GM12891 (cell line): ENCODE measurements around the gene TRIM63.

ENCODE experiments used
- DNase-seq: peaks from one replicate; pipeline ENCODE4 v3.0.0; 2011; ENCODE audit warnings: low spot score; ENCODE audit not compliant: insufficient read length
- FAIRE-seq: peaks from 2 replicates; lab custom pipeline; 2011; peaks lifted over from hg19 to GRCh38; lab: Jason Lieb, UNC
- PAX5 ChIP-seq: IDR thresholded peaks from 2 replicates; pipeline ENCODE4 v1.6.1; 2011; ENCODE audit warnings: low read length, moderate library complexity, mild to moderate bottlenecking; ENCODE audit not compliant: insufficient read depth, severe bottlenecking
- POLR2A ChIP-seq: IDR thresholded peaks from 2 replicates; pipeline ENCODE4 v1.6.1; 2011; ENCODE audit warnings: low read depth, low read length, control low read depth
- POLR2AphosphoS5 ChIP-seq: IDR thresholded peaks from 2 replicates; pipeline ENCODE4 v1.6.1; 2011; ENCODE audit warnings: low read depth, low read length, control low read depth
- POU2F2 ChIP-seq: IDR thresholded peaks from 2 replicates; pipeline ENCODE4 v1.6.1; 2011; ENCODE audit warnings: low read depth, mild to moderate bottlenecking, control low read depth, low read length, moderate library complexity
- SPI1 ChIP-seq: IDR thresholded peaks from 2 replicates; pipeline ENCODE4 v1.6.1; 2011; ENCODE audit warnings: low read depth, low read length, control low read depth
- TAF1 ChIP-seq: IDR thresholded peaks from 2 replicates; pipeline ENCODE4 v1.6.1; 2011; ENCODE audit warnings: low read depth, low read length, control low read depth

Gene TRIM63

GRCh38 chr1:26045722-26046245 lies 21.6 kb downstream of the TRIM63 start, which contains the start of gene SLC30A2:
Gene SLC30A2, minus strand, starts transcription at chr1:26046118. Its CDS starts 222 bp downstream, at chr1:26045896.
- DNase-seq: no peak
- FAIRE-seq: no peak

GRCh38 chr1:26044971-26045721 lies 22.3 kb downstream of the TRIM63 start:
- no peak for FAIRE-seq
- DNase-seq: no peak
- TF ChIP-seq TAF1: no peak
- no peak for TF ChIP-seq POLR2A
- TF ChIP-seq PAX5: no peak
- no peak for TF ChIP-seq POLR2AphosphoS5
- TF ChIP-seq SPI1: no peak
- TF ChIP-seq POU2F2: no peak

More at GRCh38 chr1:26045722-26046245, 21.6 kb downstream of the TRIM63 start, which contains the start of gene SLC30A2:
- TF ChIP-seq SPI1: no peak
- TF ChIP-seq PAX5: no peak
- no peak for TF ChIP-seq TAF1
- TF ChIP-seq POLR2AphosphoS5: no peak

- DNase-seq: no peak
- no peak for TF ChIP-seq TAF1
- no peak for TF ChIP-seq POLR2A
- no peak for TF ChIP-seq POU2F2
- TF ChIP-seq SPI1: no peak
- no peak for TF ChIP-seq POLR2AphosphoS5
- TF ChIP-seq PAX5: no peak
- FAIRE-seq: no peak
These were observed 23.0 kb downstream of the TRIM63 start for GRCh38 chr1:26044414-26044813.

GRCh38 chr1:26043765-26044164 lies 23.7 kb downstream of the TRIM63 start:
- TF ChIP-seq PAX5: no peak
- TF ChIP-seq POLR2A: no peak
- no peak for TF ChIP-seq TAF1
- no peak for TF ChIP-seq POLR2AphosphoS5
- no peak for TF ChIP-seq SPI1
- no peak for TF ChIP-seq POU2F2
- no peak for DNase-seq
- FAIRE-seq: no peak

- DNase-seq (no peak), FAIRE-seq (no peak)
- TF ChIP-seq TAF1 (no peak), POU2F2 (no peak), SPI1 (no peak), PAX5 (no peak), POLR2AphosphoS5 (no peak), POLR2A (no peak)
These were observed 25.5 kb downstream of the TRIM63 start for GRCh38 chr1:26041978-26042377.

GRCh38 chr1:26041401-26041800 lies 26.0 kb downstream of the TRIM63 start:
- FAIRE-seq: no peak
- TF ChIP-seq SPI1 (no peak), POLR2AphosphoS5 (no peak), POU2F2 (no peak), POLR2A (no peak), PAX5 (no peak), TAF1 (no peak)
- DNase-seq: no peak

- DNase-seq (no peak), FAIRE-seq (no peak)
- TF ChIP-seq TAF1 (no peak), POU2F2 (no peak), POLR2A (no peak), SPI1 (no peak), POLR2AphosphoS5 (no peak), PAX5 (no peak)
These were observed 28.5 kb downstream of the TRIM63 start for GRCh38 chr1:26038904-26039303.

GRCh38 chr1:26038477-26038876 lies 29.0 kb downstream of the TRIM63 start:
- DNase-seq (no peak), FAIRE-seq (no peak)
- TF ChIP-seq PAX5: no peak

GRCh38 chr1:26037904-26038303 lies 29.5 kb downstream of the TRIM63 start:
- TF ChIP-seq POLR2AphosphoS5: no peak
- TF ChIP-seq PAX5: no peak
- TF ChIP-seq SPI1: no peak
- no peak for TF ChIP-seq POU2F2
- TF ChIP-seq POLR2A: no peak
- no peak for FAIRE-seq
- DNase-seq: no peak

- no peak for FAIRE-seq
- no peak for TF ChIP-seq SPI1
- TF ChIP-seq POLR2AphosphoS5: no peak
- no peak for TF ChIP-seq PAX5
- TF ChIP-seq POU2F2: no peak
- no peak for TF ChIP-seq TAF1
- TF ChIP-seq POLR2A: no peak
- no peak for DNase-seq
These were observed 30.6 kb downstream of the TRIM63 start for GRCh38 chr1:26036756-26037281.
